ENCODE results near the gene CACNG1. TPM values are rescaled to one million over a fixed set of nuclear protein-coding genes. Genes with fewer than 3 reads are reported as not detected.
"Not testable (repeated sequence)": the region's sequence is repeated elsewhere in the genome, so short reads cannot be mapped to it uniquely, and the experiment has no call there.

Gene CACNG1
- total RNA-seq, 2 experiments from 2014 or later: not detected

DNA sequence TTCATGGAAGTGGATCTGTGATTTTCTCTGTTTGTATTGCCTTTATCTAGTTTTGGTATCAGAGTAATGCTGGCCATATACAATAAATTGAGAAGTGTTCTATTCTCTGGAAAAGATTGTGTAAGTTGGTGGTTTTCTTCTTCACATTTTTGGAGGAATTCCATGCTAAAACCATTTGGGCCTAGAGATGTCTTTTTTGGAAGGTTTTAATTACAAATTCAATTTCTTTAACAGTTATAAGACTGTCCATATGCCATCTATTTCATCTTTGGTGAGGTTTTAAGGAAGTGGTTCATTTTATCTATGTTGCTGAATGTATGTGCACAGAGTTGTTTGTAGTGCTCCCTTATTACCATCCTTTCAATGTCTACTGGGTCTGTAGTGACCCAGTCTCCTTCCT is 46.0 kb downstream of the CACNG1 start:
- Mint-ChIP-seq H3K27me3 (no peaks in the 10 kb centered on the region), H3K36me3 (peaks cover 39% of the 10 kb centered on the region), H3K4me3 (no peak overlapping the region), H3K9me3 (ENCODE audit: low read depth) (no peaks in the 10 kb centered on the region), H3K27ac (no peak overlapping the region), H3K4me1 (peaks cover 7% of the 10 kb centered on the region)
- DNase-seq: no peak
- ATAC-seq: no peak
- CTCF ChIA-PET: no interaction called here

DNA sequence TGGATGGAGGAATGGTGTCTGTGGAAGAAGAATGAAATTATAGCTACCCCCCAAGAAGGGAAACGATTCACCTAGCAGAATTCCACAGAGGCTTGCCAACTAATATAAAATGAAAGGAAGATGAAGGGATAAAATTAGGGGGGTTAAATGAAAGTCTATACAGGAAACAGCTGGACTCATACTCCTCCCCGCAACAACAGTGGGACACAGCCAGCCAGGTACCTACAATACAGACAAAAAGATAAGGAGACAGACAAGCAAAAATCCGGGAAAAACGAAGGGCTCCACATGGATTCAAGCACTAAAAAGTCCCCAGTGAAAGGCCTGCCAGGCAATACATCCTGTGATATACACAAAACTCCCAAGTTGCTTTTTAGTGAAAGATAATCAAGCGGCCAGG is 47.9 kb downstream of the CACNG1 start:
- Mint-ChIP-seq H3K4me1 (peaks cover 11% of the 10 kb centered on the region), H3K27ac (no peak overlapping the region), H3K36me3 (peaks cover 41% of the 10 kb centered on the region), H3K4me3 (no peak overlapping the region), H3K27me3 (no peaks in the 10 kb centered on the region), H3K9me3 (ENCODE audit: low read depth) (no peaks in the 10 kb centered on the region)
- CTCF ChIA-PET: no interaction called here
- DNase-seq: no peak
- no peak for ATAC-seq

DNA sequence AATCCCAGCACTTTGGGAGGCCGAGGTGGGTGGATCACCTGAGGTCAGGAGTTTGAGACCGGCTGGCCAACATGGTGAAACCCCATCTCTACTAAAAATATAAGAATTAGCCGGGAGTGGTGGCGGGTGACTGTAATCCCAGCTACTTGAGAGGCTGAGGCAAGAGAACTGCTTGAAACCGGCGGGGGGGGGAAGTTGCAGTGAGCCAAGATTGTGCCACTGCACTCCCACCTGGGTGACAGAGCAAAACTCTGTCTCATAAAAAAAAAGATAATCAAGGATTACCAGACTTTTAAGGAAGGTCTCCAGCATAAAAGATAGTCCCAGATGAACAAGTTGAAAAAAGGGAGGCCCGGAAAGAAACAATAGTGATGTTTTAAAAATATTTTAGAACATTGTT is 48.4 kb downstream of the CACNG1 start:
- H3K9me3 Mint-ChIP-seq (ENCODE audit: low read depth); DNase-seq; CTCF ChIA-PET; H3K4me3 Mint-ChIP-seq; ATAC-seq; H3K27me3 Mint-ChIP-seq; H3K27ac Mint-ChIP-seq: not testable (repeated sequence)
- Mint-ChIP-seq H3K4me1 (peaks cover 13% of the 10 kb centered on the region), H3K36me3 (peaks cover 44% of the 10 kb centered on the region)

DNA sequence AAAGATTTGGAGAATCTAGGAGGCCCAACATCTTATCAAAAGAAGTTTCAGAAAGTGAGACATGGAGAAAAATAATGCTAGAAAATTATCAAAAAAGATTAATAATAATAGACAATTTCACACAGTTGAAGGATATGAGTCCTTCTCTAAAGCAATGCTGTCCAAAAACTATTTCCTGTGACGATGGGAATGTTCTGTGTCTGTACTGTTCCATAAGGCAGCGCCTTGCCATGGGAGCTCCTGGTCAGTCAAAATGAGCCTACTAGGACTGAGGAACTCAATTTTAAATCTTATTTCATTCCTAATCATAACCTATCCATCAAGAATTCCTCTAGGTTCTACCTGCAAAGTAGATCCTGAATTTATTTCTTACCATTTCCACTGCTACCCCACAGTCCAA is 49.0 kb downstream of the CACNG1 start:
- no peaks in the 10 kb centered on the region for H3K27me3 Mint-ChIP-seq
- no peak overlapping the region for H3K27ac Mint-ChIP-seq
- H3K36me3 Mint-ChIP-seq: peaks cover 47% of the 10 kb centered on the region

DNA sequence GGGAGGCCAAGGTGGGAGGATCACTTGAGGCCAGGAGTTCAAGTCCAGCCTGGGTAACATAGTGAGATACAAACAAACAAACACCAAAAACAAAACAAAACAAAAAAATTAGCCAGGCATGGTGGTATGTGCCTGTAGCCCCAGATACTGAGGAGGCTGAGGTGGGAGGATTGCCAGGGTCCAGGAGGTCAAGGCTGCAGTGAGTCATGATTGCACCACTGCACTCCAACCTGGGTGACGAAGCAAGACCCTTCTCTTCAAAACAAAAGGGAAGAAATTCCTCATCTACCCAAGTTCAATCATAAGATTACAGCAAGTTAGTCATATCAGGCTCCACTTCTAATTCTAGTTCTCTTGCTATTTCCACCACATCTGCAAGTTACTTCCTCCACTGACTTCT is 50.9 kb downstream of the CACNG1 start:
- H3K9me3 Mint-ChIP-seq (ENCODE audit: low read depth); CTCF ChIA-PET: not testable (repeated sequence)
- peaks cover 12% of the 10 kb centered on the region for H3K4me1 Mint-ChIP-seq

More for the DNA sequence above, 49.0 kb downstream of the CACNG1 start:
- H3K4me3 Mint-ChIP-seq: no peak overlapping the region
- CTCF ChIA-PET: no interaction called here
- no peak for DNase-seq
- H3K4me1 Mint-ChIP-seq: peaks cover 16% of the 10 kb centered on the region
- ATAC-seq: no peak
- no peaks in the 10 kb centered on the region for H3K9me3 Mint-ChIP-seq (ENCODE audit: low read depth)

DNA sequence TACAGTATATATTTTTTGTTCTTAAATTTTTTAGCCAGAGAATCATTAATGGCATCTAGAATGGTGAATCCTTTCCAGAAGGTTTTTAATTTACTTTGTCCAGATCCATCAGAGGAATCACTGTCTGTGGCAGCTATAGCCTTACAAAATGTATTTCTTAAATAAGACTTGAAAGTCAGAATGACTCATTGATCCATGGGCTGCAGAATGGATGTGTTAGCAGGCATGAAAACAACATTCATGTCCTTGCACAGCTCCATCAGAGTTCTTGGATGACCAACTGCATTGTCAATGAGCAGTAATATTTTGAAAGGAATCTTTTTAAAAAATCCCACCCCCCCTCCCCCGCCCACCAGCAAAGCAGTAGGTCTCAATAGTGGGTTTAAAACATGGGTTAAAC is 51.4 kb downstream of the CACNG1 start:
- no peak overlapping the region for H3K27ac Mint-ChIP-seq
- H3K36me3 Mint-ChIP-seq: peaks cover 41% of the 10 kb centered on the region
- no peak for DNase-seq
- no peaks in the 10 kb centered on the region for H3K27me3 Mint-ChIP-seq
- CTCF ChIA-PET: no interaction called here
- H3K9me3 Mint-ChIP-seq (ENCODE audit: low read depth): no peaks in the 10 kb centered on the region
- peaks cover 15% of the 10 kb centered on the region for H3K4me1 Mint-ChIP-seq
- H3K4me3 Mint-ChIP-seq: no peak overlapping the region
- ATAC-seq: no peak

More for the DNA sequence above, 50.9 kb downstream of the CACNG1 start:
- peaks cover 43% of the 10 kb centered on the region for H3K36me3 Mint-ChIP-seq
- not testable (repeated sequence) for DNase-seq, ATAC-seq, H3K4me3 Mint-ChIP-seq, H3K27me3 Mint-ChIP-seq, H3K27ac Mint-ChIP-seq

DNA sequence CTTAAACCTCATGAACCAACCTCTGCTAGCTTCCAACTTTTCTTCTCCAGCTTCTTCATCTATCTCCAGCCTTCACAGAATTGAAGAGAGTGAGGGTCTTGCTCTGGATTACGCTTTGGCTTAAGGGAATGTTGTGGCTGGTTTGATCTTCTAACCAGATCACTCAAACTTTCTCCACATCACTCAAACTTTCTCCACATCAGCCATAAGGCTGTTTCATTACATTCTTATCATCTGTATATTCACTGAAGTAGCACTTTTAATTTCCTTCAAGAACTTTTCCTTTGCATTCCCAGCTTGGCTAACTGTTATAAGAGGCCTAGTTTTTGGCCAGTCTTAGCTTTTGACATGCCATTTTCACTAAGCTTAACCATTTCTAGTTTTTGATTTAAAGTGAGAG is 52.3 kb downstream of the CACNG1 start:
- Mint-ChIP-seq H3K36me3 (peaks cover 45% of the 10 kb centered on the region), H3K9me3 (ENCODE audit: low read depth) (no peaks in the 10 kb centered on the region), H3K27ac (no peak overlapping the region), H3K27me3 (no peaks in the 10 kb centered on the region), H3K4me1 (peaks cover 15% of the 10 kb centered on the region), H3K4me3 (no peak overlapping the region)
- ATAC-seq (no peak), DNase-seq (no peak)
- CTCF ChIA-PET: no interaction called here

DNA sequence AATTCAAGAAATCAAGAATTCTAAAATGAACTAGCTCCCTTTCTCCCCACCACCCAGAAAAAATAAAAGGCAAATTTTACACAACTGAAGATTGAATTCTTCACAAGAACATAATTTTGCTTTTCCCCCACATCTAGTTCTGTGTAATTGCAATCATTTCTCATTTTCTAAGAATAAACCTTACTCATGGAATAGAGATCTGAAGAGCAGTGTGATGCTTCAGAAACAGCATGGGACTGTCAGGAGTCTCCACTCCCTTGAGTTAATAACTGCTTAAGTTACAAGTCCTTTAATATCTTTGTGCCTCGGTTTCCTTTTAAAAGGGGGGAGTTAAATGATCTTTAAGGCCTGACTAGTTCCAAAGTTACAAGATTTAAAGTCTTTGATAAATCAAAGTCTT is 53.7 kb downstream of the CACNG1 start:
- CTCF ChIA-PET: no interaction called here
- H3K4me1 Mint-ChIP-seq: peaks cover 20% of the 10 kb centered on the region
- peaks cover 55% of the 10 kb centered on the region for H3K36me3 Mint-ChIP-seq
- H3K27ac Mint-ChIP-seq: no peak overlapping the region
- H3K4me3 Mint-ChIP-seq: no peak overlapping the region
- ATAC-seq (no peak), DNase-seq (no peak)
- H3K27me3 Mint-ChIP-seq: no peaks in the 10 kb centered on the region
- no peaks in the 10 kb centered on the region for H3K9me3 Mint-ChIP-seq (ENCODE audit: low read depth)

DNA sequence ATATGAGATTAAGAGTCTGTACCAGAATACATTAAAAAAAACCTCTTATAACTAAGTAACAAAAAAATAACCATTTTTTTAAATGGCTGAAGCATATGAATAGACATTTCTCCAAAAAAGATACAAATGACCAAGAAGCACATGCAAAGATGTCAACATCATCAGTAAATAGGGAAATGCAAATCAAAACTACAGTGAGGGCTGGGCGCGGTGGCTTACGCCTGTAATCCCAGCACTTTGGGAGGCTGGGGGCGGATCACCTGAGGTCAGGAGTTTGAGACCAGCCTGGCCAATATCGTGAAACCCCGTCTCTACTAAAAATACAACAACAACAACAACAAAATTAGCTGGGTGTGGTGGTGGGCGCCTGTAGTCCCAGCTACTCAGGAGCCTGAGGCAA is 60.3 kb downstream of the CACNG1 start:
- H3K27me3 Mint-ChIP-seq; H3K4me3 Mint-ChIP-seq; CTCF ChIA-PET; H3K27ac Mint-ChIP-seq; H3K9me3 Mint-ChIP-seq (ENCODE audit: low read depth); DNase-seq; ATAC-seq: not testable (repeated sequence)
- Mint-ChIP-seq H3K36me3 (peaks cover 65% of the 10 kb centered on the region), H3K4me1 (peaks cover 14% of the 10 kb centered on the region)

DNA sequence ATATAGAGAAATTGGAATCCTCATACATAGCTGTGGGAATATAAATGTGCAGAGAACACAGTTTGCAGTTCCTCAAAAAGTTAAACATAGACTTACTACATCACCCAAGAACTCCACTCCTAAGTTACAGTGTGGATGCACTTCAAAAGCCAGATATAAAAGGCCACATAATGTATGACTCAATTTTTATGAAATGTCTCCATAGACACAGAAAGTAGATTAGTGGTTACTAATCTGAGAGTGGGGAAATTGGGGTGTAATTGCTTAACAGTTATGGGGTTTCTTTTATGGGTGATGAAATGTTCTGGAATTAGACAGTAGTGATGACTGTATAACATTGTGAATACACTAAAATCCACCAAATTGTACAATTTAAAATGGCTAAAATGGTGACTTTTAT is 60.9 kb downstream of the CACNG1 start:
- H3K4me3 Mint-ChIP-seq: no peak overlapping the region

More for the DNA sequence above, 60.9 kb downstream of the CACNG1 start:
- Mint-ChIP-seq H3K4me1 (peaks cover 14% of the 10 kb centered on the region), H3K36me3 (peaks cover 63% of the 10 kb centered on the region), H3K27me3 (no peaks in the 10 kb centered on the region), H3K9me3 (ENCODE audit: low read depth) (no peaks in the 10 kb centered on the region), H3K27ac (no peak overlapping the region)
- DNase-seq: no peak
- ATAC-seq: no peak
- CTCF ChIA-PET: interaction anchor here (1.7 kb wide), 1 partner anchor 12 kb away, joined by 5 read pairs; no protein-coding TSS in a partner anchor

Other genes with a start within 250 kb of the CACNG1 start
- gene CACNG5, start 209.4 kb upstream of the CACNG1 start, total RNA-seq: not detected
- gene CACNG4, start 79.8 kb upstream of the CACNG1 start, total RNA-seq: not detected
- gene HELZ, start 200.6 kb downstream of the CACNG1 start, total RNA-seq: 100 to 1,000 TPM in 1 of 2 experiments, 10 to 100 TPM in 1; 77.5 to 102 TPM